ENCODE data around the gene ITK.

The ITK gene

DNA sequence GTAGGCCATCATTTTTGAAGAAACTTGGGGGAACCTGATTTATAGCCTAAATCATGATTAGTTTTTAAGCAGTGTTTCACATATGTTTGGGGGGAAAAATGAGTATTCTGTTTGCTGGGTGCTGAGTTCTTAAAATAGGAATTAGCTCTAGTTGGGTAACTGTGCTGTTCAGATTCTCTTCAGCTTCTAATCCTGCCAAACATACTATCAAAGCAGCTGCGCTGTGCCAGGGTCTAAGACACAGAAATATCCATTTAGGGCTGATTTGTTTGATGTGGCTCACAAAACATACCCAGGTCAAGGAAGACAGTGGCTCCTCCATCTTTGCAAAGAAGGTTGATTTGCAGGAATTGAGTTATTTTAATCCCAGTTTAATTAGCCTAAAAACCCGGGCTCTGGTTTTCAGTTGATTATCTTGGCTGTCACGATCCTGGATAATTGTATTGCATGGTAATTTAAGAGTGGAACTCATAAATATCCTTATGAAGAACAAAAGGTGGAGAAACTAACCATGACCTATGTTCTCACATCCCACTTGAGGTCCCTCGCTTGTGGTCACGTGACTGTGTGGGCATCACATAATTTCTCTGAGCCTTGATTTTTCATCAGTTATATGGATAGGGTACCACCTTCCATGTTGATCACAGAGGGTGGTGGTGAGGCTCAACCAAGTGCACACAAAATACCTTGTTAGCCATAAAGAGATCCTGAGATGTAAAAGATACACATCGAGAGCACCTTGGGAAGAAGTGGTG, 104.0 kb downstream of the ITK start:
- DNase-seq: no peak

DNA sequence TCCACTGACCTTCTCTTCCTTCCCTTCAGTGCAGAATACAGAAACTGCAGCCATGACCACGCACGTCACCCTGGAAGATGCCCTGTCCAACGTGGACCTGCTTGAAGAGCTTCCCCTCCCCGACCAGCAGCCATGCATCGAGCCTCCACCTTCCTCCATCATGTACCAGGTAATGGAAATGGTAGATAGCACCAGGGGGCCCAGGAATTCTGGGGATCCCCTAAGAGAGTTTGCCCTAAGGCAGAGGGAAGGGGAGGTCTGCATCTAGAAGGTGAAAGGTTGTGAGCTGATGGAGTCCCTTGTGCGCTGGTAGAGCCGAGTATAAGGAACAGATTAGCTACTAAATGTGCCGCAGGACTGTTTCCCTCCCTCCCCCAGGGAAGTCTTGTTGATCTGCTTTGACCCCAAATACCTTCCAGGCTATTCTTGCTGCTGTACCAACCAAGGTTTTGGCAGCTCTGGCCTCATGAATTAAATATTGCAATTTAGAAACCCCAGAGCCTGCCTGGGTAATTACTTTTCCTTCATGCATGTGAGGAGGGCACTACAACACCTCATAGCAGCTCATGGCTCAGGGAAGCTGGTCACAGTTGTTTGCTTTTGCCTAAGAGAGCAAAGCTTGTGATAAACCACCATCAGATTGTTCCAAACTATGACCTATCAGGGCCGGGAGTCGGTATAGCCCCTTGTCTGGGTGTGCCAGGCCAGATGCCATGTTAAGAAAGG, 104.8 kb downstream of the ITK start:
- no peak for DNase-seq

DNA sequence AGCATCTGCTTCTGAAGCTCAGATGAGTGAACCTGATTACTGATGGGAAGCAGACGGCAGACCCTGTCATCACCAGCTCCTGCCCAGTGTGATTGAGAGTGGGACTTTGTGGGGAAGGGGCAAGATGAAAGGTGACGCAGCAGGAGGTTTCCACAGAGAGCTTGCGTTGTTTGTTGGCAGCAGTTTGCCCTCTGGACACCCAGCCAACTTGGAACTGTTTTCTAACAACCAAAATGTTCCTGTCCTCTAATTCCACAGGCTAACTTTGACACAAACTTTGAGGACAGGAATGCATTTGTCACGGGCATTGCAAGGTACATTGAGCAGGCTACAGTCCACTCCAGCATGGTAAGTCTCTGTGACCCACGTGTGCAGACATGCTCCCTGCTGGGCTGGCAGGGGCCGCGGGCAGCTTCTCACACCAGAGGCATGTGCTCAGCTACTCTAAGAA, 106.1 kb downstream of the ITK start:
- DNase-seq: no peak

DNA sequence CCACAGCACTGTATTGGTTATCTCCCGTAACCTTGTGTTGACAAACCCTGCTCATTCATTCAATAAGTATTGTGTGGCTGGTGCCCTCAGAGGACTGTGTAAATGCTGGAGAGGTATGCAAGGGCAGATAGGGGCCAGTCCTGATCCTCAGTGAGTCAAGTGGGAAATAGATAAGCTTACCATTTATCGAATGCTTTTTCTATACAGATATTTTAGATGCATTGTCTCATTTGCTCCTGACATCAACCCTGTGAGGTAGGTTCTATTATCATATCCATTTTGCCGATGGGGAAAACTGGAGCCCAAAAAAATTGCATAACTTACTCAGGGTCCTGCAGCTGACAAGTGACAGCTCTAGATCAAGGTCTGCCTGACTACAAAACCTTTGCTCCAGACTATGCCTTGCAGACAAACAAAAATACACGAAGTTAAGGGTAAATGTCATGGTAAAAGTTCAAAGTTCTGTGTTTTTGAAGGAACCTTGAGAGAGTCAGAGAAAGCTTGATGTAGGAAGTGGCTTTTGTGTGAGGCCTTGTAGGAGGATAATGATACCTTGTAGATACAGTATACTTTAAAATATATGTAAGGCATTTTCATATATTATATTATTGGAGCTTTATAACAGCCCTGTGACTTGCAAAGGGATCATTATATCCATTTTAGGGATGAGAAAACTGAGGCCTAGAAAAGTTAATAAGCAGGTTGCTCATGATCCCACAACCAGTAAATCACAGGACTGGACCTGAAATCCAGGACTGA, 107.9 kb downstream of the ITK start:
- DNase-seq: no peak

DNA sequence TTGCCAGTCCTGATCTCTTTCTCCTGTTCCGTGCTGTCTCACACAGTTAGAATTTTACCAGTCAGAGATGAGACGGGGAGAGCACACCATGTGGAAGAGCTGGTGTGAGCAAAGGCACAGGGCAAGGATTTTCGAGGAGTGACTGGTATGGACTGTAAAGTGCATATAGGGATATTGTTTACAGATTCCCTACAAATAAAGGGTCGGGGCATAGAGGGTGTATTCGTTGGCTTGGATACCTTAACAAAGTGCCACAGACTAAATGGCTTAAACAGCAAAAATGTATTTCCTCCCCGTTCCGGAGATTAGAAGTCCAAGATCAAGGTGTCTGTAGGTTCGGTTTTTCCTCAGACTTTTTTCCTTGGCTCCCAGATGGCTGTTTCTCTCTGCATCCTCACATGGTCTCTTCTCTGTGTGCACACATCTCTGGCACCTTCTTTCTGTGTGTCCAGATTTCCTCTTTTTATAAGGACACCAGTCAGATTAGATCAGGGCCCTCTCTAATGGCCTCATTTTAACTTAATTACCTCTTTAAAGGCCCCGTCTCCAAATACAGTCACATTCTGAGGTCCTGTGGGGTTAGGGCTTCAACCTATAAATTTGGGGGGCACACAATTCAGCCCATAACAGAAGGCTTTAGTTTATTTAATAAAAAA, 108.7 kb downstream of the ITK start:
- no peak for DNase-seq

DNA sequence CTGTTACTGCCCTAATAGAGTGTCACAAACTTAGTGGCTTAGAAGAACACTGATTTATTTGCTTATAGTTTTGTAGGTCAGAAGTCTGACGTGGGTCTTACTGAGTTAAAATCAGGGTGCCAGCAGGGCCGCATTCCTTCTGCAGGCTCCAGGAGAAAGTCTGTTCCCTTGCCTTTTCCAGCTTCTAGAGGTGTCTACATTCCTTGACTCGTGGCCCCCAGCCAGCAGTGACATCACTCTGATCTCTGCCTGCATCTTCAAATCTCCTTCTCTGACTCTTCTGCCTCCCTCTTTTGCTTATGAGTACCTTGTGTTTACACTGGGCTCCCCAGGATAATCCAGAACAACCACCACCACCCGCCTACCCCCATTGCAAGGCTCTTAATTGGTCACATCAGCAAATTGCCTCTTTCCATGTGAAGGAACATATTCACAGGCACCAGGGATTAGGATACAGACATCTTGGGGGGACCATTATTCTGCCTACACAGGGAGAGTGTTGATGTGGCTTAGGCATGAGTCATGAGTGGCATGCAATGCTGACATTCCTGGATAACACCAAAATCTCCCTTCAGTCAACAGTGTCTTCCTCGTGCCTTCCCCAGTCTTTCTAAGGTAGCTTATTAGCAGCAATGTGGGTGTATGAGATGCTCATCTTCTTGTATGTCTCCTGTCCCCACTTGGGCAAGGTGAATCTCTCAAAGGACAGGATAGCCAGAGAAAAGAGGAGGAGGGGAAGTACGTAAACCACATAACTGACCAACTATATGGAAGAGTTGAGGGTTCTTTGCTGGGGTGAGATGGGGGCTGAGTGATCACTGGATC, 109.7 kb downstream of the ITK start:
- no peak for DNase-seq

DNA sequence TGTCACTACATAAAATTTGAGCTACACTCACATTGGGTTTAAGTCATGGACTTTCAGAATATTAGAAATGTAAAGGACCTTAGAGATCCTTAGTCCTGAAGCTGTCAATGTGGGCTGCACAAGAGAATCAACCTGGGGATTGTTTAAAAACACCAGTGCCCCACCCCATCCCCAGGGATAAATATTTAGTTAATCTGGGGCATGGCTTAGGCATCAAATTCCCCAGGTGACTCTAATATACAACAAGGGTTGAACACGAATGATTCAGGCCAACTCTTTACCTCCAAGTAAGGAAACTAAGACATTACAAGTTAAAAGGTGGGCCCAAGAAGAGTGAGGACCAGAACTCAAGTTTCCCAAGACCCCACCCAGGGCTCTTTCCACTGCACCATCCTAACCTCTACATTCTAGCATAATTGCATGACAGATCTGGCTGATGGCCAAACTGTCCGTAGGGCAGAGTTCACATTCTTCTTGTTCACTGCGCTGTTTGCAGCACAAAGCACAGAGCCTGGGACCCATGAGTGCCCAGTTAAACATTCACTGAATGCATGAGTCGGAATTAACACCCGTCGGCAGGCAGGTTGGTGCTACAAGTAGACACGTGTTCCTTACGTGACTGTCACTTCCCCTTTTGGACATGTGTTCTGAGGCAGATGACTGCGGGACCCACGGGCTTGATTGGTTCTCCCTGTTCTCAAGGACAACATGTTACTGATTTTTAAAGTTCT, 110.5 kb downstream of the ITK start:
- no peak for DNase-seq

DNA sequence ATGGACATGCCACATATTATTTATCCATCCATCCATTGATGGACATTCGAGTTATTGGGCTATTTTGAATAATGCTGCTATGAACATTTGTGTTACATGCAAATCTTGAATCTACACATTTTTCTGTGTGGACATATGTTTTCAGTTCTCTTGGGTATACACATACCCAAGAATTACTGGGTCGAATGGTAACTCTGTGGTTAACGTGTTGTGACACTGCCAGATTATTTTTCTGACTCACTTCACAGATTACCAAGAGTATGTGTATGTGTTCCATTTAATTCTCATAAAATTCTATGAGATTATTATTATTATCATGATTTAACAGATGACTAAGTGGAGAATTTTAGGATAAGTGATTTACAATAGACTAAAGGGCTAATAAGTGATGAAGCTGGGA, 112.0 kb downstream of the ITK start:
- DNase-seq: no peak

DNA sequence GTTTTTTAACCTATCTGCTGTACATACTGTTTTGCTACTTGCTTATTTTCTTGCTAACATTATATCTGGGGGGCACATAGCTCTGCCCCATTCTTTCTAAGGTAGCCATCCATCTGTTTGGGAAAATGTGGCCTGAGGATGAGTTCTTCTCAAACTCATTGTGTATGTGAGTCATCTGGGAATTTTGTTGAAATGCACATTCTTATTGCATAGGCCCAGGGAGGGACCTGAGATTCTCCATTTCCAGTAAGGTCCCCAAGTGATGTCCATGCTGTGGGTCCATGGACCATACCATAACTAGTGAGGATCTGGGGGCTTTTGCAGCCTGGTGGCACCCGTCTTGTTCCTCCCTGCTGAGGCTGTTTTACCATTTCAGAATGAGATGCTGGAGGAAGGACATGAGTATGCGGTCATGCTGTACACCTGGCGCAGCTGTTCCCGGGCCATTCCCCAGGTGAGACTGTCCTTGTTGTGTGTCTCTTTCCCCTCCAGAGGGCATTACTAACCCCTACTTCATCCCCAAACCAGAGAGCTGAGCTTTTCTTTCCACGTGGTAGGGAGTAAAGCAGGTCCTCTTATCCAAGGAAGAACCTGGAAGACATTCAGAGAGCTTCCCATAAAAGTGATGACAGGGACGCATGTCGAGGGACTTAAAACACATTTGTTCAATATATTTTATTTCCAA, 113.9 kb downstream of the ITK start:
- DNase-seq: no peak

DNA sequence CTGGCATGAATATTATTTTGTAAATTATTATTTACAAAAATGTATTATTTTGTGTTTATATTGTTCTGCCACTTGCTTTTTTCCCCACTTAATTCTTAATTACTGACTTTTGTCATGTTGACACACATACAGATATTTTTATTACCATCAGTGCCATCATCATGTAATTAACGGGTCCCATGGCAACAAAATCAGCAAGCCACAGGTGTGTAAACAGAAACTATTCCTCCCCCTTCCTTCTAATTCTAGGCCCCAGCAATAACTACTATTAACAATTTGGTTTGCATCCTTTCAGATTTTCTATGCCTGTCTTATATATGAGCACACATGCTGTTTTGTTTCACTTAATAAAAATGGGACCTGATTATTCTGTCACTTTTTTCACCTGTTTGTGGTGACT, 114.6 kb downstream of the ITK start:
- no peak for DNase-seq

DNA sequence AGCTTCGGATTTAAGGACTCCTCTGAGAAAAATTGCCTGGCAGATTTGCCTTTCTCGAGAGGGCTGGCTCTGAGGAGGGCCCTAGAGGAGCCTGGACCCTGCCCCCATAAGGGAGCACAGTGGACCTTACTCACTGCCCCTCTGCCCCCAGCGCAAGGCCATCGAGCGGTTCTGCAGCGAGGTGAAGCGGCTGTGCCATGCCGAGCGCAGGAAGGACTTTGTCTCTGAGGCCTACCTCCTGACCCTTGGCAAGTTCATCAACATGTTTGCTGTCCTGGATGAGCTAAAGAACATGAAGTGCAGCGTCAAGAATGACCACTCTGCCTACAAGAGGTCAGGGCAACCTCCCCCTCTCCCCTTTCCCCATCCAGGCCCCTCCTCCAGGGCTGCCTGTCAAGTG, 119.9 kb downstream of the ITK start:
- no peak for DNase-seq

DNA sequence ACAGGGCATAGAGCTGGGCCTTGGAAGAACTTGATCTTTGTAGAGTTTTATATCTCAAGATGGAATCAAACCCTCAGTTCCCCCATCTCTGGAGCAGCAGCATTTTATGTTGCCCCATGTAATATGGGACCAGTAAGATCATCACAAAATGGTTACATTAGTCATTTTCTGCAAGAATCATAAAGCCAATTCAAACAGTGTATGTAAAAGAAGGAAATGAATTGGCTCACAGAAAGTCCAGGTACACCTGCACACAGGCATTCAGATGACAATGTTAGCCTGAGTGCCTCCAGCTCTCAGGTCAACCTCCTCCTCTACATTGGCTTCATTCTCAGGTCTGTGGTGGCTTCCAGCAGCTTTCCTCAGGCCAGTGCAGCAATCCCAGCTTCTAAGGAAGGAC, 120.4 kb downstream of the ITK start:
- no peak for DNase-seq

DNA sequence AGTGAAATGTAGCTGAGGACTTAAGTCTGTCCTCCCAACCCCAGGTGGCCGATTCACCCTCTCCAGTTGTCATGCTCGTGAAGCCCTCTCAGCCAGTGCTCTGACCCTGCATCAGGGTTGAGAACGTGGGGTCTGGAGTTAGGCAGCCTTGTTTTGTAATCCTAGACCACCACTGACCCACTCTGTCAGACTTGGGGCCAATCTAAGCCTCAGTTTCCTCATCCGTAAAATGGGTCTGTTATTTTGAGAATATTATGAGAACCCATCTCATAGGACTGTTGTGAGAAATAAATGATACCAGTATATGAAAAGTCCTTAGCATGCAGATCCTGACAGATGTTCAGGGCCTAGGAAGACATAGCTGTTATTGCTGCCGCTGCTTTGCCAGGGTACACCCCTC, 122.4 kb downstream of the ITK start:
- DNase-seq: no peak

DNA sequence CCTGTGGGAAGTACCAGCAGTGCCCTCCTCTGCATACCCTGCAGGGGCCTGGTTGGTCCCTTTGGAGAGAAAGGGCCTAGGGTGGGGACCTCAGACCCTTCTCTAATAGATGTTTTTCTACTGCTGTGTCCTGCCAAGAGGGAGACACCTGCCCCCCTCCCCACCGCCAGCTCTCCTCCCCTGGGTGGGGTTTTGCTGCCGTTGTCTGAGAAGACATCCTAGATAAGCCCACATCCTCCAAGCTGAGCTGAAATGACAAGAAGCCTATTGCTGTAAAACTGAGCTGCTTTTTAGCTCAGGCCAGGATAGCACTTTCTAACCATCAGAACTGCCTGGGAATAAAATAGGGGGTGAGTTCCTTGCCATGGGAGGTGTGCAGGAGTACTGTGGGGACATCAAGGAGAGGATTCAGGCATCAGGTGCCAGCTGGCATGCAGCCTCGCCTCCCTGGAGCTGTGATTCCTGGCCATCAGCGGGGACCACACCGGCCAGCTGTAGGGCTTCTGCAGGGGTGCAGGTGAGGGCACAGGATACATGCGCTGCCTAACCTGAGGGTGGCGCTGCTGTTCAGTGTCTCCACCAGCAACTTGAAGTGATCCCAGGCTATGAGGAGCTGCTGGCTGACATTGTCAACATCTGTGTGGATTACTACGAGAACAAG, 123.2 kb downstream of the ITK start:
- DNase-seq: no peak

Measured in NCI-H524 treated with DMSO at 0.1 percent for 48 hours (cell line).